ENCODE results near the gene FURIN. TPM values are rescaled to one million over a fixed set of nuclear protein-coding genes. Genes with fewer than 3 reads are reported as not detected.

FURIN gene
- total RNA-seq, 1 donor from 2014 or later, result 45.0 TPM

DNA sequence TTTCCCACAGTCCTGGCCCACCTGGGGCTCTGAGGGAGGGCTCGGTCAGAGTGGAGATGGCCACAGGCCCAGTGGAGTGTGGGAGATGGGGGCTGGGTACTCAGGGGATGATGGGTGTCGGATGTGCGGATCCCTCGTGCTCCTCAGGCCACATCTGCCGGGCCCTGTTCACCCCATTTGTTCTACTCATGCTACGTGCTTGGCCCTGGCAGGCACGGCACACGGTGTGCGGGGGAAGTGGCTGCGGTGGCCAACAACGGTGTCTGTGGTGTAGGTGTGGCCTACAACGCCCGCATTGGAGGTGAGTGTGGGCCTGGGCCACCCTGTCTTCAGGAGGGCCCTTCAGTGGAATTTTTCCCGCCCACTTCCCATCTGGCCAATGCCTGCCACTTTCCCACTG, 8.9 kb downstream of the FURIN start:
- ATAC-seq (ENCODE audit: poor library complexity) (no peak), DNase-seq (no peak)
- intact Hi-C loops (cut with DNase I), result no loop called here

DNA sequence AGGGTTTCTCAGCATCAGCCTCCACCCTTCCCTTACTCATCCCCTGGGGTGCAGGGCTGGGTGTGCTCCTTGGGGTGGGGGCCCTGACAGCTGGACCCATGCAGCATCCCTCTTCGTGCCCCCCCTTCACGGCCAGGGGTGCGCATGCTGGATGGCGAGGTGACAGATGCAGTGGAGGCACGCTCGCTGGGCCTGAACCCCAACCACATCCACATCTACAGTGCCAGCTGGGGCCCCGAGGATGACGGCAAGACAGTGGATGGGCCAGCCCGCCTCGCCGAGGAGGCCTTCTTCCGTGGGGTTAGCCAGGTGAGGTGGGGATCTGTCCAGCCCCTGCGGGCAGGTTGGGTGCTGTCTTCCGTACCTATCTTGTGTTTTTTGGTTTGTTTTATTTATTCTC, 9.6 kb downstream of the FURIN start:
- intact Hi-C loops (cut with DNase I), result no loop called here
- DNase-seq, result no peak
- ATAC-seq (ENCODE audit: poor library complexity), result no peak

DNA sequence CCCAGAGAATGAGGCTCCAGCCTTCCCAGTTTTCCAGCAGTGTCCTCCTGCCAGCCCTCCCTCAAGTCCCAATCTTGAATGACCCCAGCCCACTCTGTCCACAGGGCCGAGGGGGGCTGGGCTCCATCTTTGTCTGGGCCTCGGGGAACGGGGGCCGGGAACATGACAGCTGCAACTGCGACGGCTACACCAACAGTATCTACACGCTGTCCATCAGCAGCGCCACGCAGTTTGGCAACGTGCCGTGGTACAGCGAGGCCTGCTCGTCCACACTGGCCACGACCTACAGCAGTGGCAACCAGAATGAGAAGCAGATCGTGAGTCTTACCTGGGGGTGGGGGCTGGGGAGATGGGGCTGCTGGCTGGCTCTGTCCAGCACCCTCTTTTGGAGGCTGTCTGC, 10.3 kb downstream of the FURIN start:
- intact Hi-C loops (cut with DNase I), result no loop called here
- ATAC-seq (ENCODE audit: poor library complexity), result no peak
- DNase-seq, result no peak

DNA sequence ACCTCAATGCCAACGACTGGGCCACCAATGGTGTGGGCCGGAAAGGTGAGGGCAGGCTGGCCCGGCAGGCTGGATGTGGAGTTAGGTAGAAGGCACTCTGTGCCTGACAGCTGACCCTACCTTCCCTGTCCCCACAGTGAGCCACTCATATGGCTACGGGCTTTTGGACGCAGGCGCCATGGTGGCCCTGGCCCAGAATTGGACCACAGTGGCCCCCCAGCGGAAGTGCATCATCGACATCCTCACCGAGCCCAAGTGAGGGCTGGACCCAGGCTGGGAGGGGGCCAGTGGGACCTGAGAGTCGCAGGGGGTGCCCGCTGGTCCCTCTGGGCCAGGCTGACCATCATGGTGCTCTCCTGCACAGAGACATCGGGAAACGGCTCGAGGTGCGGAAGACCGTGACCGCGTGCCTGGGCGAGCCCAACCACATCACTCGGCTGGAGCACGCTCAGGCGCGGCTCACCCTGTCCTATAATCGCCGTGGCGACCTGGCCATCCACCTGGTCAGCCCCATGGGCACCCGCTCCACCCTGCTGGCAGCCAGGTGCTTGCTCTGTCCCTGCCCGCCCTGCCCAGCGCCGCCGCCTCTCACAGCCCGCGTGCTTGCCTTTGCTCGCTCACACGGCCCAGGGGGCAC, 11.5 kb downstream of the FURIN start:
- intact Hi-C loops (cut with DNase I), result no loop called here
- DNase-seq, result no peak
- no peak for ATAC-seq (ENCODE audit: poor library complexity)

DNA sequence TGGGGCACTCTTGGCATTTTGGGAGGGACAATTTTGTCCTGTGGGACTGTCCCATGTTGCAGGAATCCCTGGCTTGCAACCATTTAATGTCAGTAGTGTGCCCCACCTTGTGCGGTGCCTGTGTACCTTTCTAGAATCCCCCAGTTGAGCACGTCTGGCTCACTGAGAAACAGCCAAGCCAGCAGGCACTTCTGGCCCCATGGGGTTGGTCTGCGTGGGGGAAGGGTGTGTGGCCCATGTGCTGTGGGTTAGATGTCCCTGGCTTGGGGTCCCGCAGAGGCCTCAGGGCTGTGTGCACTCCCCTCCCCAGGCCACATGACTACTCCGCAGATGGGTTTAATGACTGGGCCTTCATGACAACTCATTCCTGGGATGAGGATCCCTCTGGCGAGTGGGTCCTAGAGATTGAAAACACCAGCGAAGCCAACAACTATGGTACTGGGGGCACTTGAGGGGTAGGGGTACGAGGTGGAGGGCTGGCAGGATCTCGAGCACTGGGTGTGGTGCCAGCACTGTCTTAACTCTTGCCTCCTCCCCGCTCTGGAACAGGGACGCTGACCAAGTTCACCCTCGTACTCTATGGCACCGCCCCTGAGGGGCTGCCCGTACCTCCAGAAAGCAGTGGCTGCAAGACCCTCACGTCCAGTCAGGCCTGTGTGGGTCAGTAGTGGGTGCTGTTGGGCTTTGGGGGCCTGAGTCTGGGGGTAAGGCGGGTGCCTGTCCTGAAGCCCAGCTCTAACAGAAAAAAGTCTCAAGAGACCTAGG, 12.2 kb downstream of the FURIN start:
- ATAC-seq (ENCODE audit: poor library complexity), result no peak
- DNase-seq, result no peak
- intact Hi-C loops (cut with DNase I), result no loop called here

DNA sequence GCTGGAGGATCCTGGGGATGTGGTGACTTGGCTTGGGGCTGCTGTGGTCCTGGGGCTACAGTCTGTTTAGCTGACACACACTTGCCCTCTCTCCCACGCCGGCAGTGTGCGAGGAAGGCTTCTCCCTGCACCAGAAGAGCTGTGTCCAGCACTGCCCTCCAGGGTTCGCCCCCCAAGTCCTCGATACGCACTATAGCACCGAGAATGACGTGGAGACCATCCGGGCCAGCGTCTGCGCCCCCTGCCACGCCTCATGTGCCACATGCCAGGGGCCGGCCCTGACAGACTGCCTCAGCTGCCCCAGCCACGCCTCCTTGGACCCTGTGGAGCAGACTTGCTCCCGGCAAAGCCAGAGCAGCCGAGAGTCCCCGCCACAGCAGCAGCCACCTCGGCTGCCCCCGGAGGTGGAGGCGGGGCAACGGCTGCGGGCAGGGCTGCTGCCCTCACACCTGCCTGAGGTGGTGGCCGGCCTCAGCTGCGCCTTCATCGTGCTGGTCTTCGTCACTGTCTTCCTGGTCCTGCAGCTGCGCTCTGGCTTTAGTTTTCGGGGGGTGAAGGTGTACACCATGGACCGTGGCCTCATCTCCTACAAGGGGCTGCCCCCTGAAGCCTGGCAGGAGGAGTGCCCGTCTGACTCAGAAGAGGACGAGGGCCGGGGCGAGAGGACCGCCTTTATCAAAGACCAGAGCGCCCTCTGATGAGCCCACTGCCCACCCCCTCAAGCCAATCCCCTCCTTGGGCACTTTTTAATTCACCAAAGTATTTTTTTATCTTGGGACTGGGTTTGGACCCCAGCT, 13.0 kb downstream of the FURIN start:
- intact Hi-C loops (cut with DNase I), result no loop called here
- DNase-seq (no peak), ATAC-seq (ENCODE audit: poor library complexity) (no peak)

DNA sequence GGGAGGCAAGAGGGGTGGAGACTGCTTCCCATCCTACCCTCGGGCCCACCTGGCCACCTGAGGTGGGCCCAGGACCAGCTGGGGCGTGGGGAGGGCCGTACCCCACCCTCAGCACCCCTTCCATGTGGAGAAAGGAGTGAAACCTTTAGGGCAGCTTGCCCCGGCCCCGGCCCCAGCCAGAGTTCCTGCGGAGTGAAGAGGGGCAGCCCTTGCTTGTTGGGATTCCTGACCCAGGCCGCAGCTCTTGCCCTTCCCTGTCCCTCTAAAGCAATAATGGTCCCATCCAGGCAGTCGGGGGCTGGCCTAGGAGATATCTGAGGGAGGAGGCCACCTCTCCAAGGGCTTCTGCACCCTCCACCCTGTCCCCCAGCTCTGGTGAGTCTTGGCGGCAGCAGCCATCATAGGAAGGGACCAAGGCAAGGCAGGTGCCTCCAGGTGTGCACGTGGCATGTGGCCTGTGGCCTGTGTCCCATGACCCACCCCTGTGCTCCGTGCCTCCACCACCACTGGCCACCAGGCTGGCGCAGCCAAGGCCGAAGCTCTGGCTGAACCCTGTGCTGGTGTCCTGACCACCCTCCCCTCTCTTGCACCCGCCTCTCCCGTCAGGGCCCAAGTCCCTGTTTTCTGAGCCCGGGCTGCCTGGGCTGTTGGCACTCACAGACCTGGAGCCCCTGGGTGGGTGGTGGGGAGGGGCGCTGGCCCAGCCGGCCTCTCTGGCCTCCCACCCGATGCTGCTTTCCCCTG, 13.8 kb downstream of the FURIN start:
- DNase-seq (no peak), ATAC-seq (ENCODE audit: poor library complexity) (no peak)
- intact Hi-C loops (cut with DNase I), result no loop called here

DNA sequence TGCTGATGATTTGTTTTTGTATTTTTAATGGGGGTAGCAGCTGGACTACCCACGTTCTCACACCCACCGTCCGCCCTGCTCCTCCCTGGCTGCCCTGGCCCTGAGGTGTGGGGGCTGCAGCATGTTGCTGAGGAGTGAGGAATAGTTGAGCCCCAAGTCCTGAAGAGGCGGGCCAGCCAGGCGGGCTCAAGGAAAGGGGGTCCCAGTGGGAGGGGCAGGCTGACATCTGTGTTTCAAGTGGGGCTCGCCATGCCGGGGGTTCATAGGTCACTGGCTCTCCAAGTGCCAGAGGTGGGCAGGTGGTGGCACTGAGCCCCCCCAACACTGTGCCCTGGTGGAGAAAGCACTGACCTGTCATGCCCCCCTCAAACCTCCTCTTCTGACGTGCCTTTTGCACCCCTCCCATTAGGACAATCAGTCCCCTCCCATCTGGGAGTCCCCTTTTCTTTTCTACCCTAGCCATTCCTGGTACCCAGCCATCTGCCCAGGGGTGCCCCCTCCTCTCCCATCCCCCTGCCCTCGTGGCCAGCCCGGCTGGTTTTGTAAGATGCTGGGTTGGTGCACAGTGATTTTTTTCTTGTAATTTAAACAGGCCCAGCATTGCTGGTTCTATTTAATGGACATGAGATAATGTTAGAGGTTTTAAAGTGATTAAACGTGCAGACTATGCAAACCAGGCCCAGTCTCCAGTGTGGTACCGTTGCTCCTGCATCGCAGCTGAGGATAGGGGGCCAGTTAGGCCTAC, 14.6 kb downstream of the FURIN start:
- intact Hi-C loops (cut with DNase I), result no loop called here
- no peak for ATAC-seq (ENCODE audit: poor library complexity)
- DNase-seq, result no peak

DNA sequence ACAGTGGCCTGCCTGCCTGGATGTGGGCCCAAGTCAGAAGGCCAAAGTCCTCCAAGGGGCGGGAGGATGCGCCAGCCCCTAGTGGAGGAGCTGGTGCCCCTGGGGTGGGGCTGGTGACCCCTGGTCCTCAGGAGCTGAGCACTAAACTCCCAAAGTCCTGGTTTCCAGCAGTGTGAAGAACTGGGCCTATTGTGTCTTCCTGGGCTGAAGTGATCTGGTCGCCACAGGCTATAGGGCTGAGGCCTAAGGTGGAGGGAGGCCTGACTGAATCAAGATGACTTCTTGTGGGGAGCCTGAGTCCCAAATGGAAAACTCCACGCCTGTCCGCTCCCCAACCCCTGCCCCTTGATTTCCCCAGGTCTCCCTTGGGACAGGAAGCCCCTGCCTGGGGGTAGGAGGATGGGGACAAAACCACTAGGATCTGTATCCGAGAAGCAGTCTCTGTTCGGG, 15.2 kb downstream of the FURIN start:
- DNase-seq (no peak), ATAC-seq (ENCODE audit: poor library complexity) (no peak)
- intact Hi-C loops (cut with DNase I), result no loop called here

DNA sequence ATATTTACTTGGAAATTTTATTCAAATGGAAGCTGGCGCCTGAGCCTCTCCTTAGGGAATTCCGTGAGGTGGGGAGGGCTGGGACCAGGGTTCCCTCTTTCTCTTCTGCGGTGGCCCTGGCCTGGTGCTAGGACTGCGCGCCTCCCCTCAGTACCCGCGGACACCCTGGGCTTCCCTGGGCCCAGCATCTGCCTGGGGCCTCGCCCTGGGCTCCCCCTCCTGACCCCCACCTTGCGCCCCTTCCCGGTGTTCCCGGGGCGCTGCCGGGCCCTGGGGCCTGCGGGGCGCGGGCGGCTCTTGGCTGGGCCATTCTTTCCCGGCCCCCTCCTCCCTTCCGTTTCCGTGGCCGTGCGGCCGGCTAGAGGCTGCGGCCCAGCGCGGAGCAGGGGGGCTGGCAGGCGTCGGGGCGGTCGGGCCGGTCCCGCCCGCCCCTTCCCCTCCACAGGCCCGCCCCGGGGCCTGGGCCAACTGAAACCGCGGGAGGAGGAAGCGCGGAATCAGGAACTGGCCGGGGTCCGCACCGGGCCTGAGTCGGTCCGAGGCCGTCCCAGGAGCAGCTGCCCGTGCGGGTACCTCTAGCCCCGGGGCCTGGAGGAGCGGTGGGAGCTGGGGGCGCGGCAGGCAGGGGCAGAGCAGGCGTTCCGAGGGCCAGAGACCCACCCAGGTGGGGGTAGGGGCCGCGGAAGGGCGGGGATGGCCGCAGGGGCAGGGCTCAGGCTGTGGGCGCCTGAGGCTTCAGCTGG, 15.8 kb downstream of the FURIN start, which contains the start of gene FES:
Gene FES, plus strand, starts transcription at position 529 of the 743 bp plus-strand sequence. CDS start 542 bp downstream, outside the sequence.
- peak; percentile 77 for ATAC-seq (ENCODE audit: poor library complexity)
- intact Hi-C loops (cut with DNase I), result loop anchor here (2.0 kb wide), 1 partner anchor 235 kb away; no protein-coding TSS in a partner anchor
- peak; percentile 88 for DNase-seq

DNA sequence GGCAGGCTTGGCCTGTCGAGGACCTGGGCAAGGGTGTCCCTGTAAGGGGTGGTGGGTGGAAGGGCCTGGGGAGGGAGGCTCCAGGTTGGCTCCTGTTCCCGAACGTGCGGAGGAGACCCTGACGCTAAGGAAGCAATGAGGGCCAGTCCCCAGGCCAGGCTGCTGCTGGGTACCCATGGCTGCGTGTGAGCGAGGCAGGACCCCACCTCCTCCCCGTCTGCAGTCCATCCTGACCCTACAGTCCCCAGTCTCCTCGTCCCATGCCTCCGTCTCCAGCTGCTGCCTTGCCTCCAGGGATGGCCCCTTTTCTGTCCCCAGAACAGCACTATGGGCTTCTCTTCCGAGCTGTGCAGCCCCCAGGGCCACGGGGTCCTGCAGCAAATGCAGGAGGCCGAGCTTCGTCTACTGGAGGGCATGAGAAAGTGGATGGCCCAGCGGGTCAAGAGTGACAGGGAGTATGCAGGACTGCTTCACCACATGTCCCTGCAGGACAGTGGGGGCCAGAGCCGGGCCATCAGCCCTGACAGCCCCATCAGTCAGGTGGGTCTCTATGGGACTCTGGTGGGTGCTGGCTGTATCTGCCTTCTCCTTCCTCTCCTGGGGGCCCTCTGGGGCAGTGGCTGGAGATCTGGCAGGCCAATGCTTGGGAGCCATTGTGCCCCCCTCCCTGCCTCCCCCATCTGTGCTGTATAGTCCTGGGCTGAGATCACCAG, 16.5 kb downstream of the FURIN start:
- ATAC-seq (ENCODE audit: poor library complexity) (peak; percentile 3), DNase-seq (no peak)
- intact Hi-C loops (cut with DNase I), result loop anchor here (2.0 kb wide), 1 partner anchor 236 kb away; no protein-coding TSS in a partner anchor

DNA sequence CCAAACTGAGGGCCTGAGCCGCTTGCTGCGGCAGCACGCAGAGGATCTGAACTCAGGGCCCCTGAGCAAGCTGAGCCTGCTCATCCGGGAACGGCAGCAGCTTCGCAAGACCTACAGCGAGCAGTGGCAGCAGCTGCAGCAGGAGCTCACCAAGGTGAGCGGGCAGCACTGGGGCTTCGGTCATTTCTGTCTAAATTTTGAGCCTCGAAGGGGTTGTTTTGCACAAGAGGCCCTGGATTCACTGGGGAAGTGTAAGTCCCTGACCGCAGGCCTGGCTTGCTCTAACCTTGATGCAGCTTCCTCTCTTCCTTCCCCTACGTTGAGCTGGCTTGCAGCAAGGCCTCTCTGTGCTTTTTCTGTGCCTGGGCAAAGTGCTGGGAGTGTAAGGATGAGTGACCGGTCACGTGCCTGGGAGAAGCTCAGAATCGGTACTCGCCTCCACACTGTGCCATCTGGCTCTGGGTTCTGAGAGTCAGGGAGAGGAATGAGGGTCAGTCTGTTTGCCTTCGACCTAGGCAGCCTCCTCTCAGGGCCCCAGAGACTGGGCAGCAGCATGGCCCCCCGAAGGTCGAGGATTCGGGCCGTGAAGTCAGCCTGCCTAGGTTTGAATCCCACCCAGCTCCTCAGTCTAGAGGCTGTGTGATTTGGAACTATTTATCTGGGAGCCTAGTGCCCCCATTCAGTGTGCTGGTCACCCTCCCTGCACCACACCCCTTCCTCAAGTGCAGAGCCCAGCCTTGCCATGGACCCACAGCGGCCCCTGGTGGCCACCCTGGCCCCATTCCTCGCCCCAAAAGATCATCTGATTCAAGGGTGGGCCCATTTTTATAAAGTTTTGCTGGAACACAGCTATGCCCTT, 17.3 kb downstream of the FURIN start:
- ATAC-seq (ENCODE audit: poor library complexity), result peak; percentile 71
- intact Hi-C loops (cut with DNase I), result loop anchor here (2.0 kb wide), 1 partner anchor 237 kb away; no protein-coding TSS in a partner anchor

DNA sequence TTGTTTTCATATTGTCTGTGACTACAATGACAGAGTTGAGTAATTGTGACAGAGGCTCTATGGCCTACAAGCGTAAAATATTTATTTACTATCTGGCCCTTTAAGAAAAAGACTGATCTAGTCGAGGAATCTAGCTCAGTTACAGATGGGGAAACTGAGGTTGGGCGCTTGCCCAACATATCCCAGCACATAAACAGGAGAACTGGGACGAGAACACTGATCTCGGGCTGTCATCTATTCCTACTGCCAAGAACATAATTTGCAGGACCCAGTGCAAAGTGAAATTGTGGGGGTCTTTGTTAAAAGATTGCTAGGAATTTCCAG, 17.9 kb downstream of the FURIN start:
- DNase-seq (no peak), ATAC-seq (ENCODE audit: poor library complexity) (no peak)
- intact Hi-C loops (cut with DNase I), result no loop called here

More for the DNA sequence above, 17.3 kb downstream of the FURIN start:
- DNase-seq, result peak; percentile 88

DNA sequence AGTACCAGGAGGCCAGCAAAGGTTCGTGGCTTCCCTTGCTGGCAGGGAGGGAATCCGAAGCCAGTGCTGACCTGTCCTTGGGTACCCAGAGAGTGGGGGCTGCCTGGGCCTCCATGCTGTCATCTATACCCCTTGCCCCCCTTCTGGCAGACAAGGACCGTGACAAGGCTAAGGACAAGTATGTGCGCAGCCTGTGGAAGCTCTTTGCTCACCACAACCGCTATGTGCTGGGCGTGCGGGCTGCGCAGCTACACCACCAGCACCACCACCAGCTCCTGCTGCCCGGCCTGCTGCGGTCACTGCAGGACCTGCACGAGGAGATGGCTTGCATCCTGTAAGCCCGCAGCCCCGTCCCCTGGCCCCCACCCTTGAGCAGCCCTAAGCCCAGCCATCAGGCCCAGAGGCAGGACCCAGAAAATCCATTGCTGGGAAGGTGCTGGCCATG, 18.7 kb downstream of the FURIN start:
- no peak for DNase-seq
- ATAC-seq (ENCODE audit: poor library complexity), result no peak
- intact Hi-C loops (cut with DNase I), result no loop called here

DNA sequence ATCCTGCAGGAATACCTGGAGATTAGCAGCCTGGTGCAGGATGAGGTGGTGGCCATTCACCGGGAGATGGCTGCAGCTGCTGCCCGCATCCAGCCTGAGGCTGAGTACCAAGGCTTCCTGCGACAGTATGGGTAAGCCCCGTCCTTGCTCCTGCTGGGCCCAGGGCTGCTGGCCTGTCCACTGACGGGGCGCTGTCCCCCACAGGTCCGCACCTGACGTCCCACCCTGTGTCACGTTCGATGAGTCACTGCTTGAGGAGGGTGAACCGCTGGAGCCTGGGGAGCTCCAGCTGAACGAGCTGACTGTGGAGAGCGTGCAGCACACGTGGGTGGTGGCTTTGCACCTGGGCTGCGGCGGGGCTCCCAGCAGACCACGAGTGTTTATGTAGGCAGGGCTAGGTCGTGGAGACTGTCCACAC, 20.9 kb downstream of the FURIN start:
- ATAC-seq (ENCODE audit: poor library complexity), result no peak
- no peak for DNase-seq
- intact Hi-C loops (cut with DNase I), result no loop called here

All from Right ventricle myocardium superior (tissue), 1 donor.